GM23248 (cell line): Measurements from ENCODE around the gene ZDHHC14. TPM values are rescaled to one million over a fixed set of nuclear protein-coding genes. Genes with fewer than 3 reads are reported as not detected.

Source experiments
- DNase-seq: peaks from one replicate; pipeline ENCODE4 v3.0.0-alpha.2; 2015
- H2AFZ ChIP-seq: fragments of 200-600 bp; sonication (generic); 2 replicates; pipeline ENCODE4 v1.6.1; 2016; ENCODE audit warnings: antibody characterized with exemption
- H3F3A ChIP-seq: fragments of 200-600 bp; sonication (generic); 2 replicates; pipeline ENCODE4 v1.6.1; 2016; ENCODE audit warnings: mild to moderate bottlenecking, antibody characterized with exemption, mixed run types; ENCODE audit not compliant: insufficient read depth
- H3K27ac ChIP-seq: fragments of 200-600 bp; sonication (generic); 2 replicates; pipeline ENCODE4 v1.5.1; 2016; ENCODE audit warnings: mild to moderate bottlenecking
- H3K27me3 ChIP-seq: fragments of 200-600 bp; sonication (generic); replicated peaks from 2 replicates; pipeline ENCODE4 v1.6.1; 2016; ENCODE audit warnings: mild to moderate bottlenecking; ENCODE audit not compliant: insufficient read depth
- H3K36me3 ChIP-seq: fragments of 200-600 bp; sonication (generic); 2 replicates; pipeline ENCODE4 v1.6.1; 2016; ENCODE audit warnings: low read depth, mild to moderate bottlenecking
- H3K4me1 ChIP-seq: fragments of 200-600 bp; sonication (generic); 2 replicates; pipeline ENCODE4 v1.6.1; 2016; ENCODE audit warnings: mild to moderate bottlenecking; ENCODE audit not compliant: insufficient read depth
- H3K4me2 ChIP-seq: fragments of 200-600 bp; sonication (generic); one replicate; pipeline ENCODE4 v1.6.1; 2016; ENCODE audit warnings: mild to moderate bottlenecking; ENCODE audit not compliant: unreplicated experiment
- H3K4me3 ChIP-seq: fragments of 200-600 bp; sonication (generic); 2 replicates; pipeline ENCODE4 v1.5.1; 2016; ENCODE audit warnings: mild to moderate bottlenecking
- H3K79me2 ChIP-seq: fragments of 200-600 bp; sonication (generic); 2 replicates; pipeline ENCODE4 v1.6.1; 2016; ENCODE audit warnings: mild to moderate bottlenecking; ENCODE audit not compliant: insufficient read depth
- H3K9ac ChIP-seq: fragments of 200-600 bp; sonication (generic); 2 replicates; pipeline ENCODE4 v1.6.1; 2016; ENCODE audit warnings: mild to moderate bottlenecking
- H3K9me2 ChIP-seq: fragments of 200-600 bp; sonication (generic); 2 replicates; pipeline ENCODE4 v1.6.1; 2016; ENCODE audit warnings: mixed run types, mild to moderate bottlenecking, moderate library complexity; ENCODE audit not compliant: insufficient read depth
- H3K9me3 ChIP-seq: fragments of 200-600 bp; sonication (generic); one replicate; pipeline ENCODE4 v1.6.1; 2017; ENCODE audit warnings: low read depth
- H4K20me1 ChIP-seq: fragments of 200-600 bp; sonication (generic); 2 replicates; pipeline ENCODE4 v1.6.0; 2016; ENCODE audit not compliant: insufficient read depth
- EZH2 ChIP-seq: fragments of 200-600 bp; sonication (generic); IDR thresholded peaks from 2 replicates; pipeline ENCODE4 v1.6.1; 2018; ENCODE audit warnings: antibody characterized with exemption, mild to moderate bottlenecking; ENCODE audit not compliant: insufficient read depth, poor library complexity, severe bottlenecking
- EZH2phosphoT487 ChIP-seq: fragments of 200-600 bp; sonication (generic); IDR thresholded peaks from 2 replicates; pipeline ENCODE4 v1.6.1; 2018; ENCODE audit warnings: antibody characterized with exemption, moderate library complexity, mild to moderate bottlenecking, low read depth; ENCODE audit not compliant: insufficient read depth
- WGBS, 2 experiments: methylation state at CpG; one replicate each; pipeline ENCODE4 v1.1.6; 2015 to 2017; ENCODE audit warnings: low lambda C conversion rate in 2 of 2, low coverage in 1 of 2; ENCODE audit errors: missing lambda C conversion rate in 2 of 2; 5-methylcytosine and 5-hydroxymethylcytosine counted together
- in situ Hi-C: fragments of 300-500 bp; cut with MboI; formaldehyde crosslinking; loops from 2 replicates; pipeline ENCODE4 v1.15.0; 2020
- polyA plus RNA-seq: library from polyadenylated mRNA; unstranded; fragments of >200 nt; fragmentation: Nextera tagmentation; extraction: Ambion mirVana; gene quantifications from 2 replicates; pipeline ENCODE4 v1.2.1, GENCODE V29; 2016
- total RNA-seq: library from RNA; depleted of rRNA; stranded (reverse); fragments of >200 nt; shearing (Covaris generic); gene quantifications from 2 replicates; pipeline ENCODE4 v1.2.3, GENCODE V29; 2014

Gene ZDHHC14
- total and polyA plus RNA-seq, 2 experiments from 2014 or later: 1.4 to 4.5 TPM

GRCh38 chr6:157656437-157656997 is 275.5 kb downstream of the ZDHHC14 start:
- no peak overlapping the region for H3K27ac ChIP-seq
- H3F3A ChIP-seq: no peaks in the 10 kb centered on the region
- H3K4me1 ChIP-seq: no peaks in the 10 kb centered on the region
- no peak overlapping the region for H3K9ac ChIP-seq
- H3K9me3 ChIP-seq: no peaks in the 10 kb centered on the region
- DNase-seq: peak; percentile 40
- in situ Hi-C loops: no loop called here
- no peaks in the 10 kb centered on the region for H3K9me2 ChIP-seq
- no peaks in the 10 kb centered on the region for H3K36me3 ChIP-seq
- H3K4me2 ChIP-seq: no peak overlapping the region
- H4K20me1 ChIP-seq: no peaks in the 10 kb centered on the region
- 88 to 91% methylated on average over 7 of the region's 7 CpGs for WGBS, 2 experiments
- no peak overlapping the region for H3K4me3 ChIP-seq
- TF ChIP-seq EZH2 (no peak), EZH2phosphoT487 (no peak)
- no peaks in the 10 kb centered on the region for H3K79me2 ChIP-seq
- H3K27me3 ChIP-seq: no peaks in the 10 kb centered on the region
- H2AFZ ChIP-seq: no peak overlapping the region

DNA sequence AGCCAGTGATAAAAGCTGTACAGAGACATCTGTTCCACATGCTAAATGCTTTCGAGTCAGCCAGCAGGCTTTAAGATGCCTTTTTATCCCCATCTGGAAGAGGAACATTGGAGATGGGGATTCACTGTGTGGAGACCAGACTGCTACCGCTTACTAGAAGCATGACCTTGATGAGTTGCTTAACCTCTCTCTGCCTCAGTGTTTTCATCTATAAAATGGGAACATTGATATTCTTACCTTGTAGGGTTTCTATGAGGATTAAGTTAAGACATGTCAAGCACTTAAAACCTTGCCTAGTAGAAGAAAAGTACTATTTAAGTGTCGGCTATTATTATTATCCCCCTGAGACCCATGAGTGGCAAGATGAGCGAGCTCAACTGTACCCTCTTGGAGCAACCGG is 276.8 kb downstream of the ZDHHC14 start:
- no peak for DNase-seq
- Histone ChIP-seq H3K4me2 (no peak overlapping the region), H3K27ac (no peak overlapping the region), H3K9me2 (no peaks in the 10 kb centered on the region), H3K4me3 (no peak overlapping the region), H4K20me1 (no peaks in the 10 kb centered on the region), H3K36me3 (no peaks in the 10 kb centered on the region), H3K79me2 (no peaks in the 10 kb centered on the region), H3F3A (no peaks in the 10 kb centered on the region), H3K4me1 (no peaks in the 10 kb centered on the region), H3K9me3 (no peaks in the 10 kb centered on the region), H2AFZ (no peak overlapping the region), H3K27me3 (no peaks in the 10 kb centered on the region), H3K9ac (no peak overlapping the region)
- TF ChIP-seq EZH2: no peak
- TF ChIP-seq EZH2phosphoT487: no peak
- in situ Hi-C loops: no loop called here
- 98 to 99% methylated on average over 5 of the region's 5 CpGs for WGBS, 2 experiments

DNA sequence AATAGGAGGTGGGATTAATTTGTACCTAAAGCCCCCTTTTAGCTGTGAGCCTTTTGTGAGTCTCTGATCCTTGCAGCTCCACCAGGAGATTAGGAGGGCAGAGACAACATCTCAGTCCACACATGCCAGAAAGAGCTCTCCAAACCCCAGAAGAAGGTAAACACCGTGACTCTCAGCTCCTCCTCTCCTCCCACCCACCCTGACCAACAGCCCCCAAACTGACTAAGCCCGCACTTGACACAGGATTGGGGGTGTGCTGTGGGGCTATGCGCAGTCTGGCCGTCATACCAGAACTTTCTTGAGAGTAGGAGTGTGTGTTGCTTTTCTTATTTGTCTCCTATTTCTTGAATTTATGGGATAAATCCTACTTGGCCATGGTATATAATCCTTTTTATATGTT is 277.3 kb downstream of the ZDHHC14 start:
- Histone ChIP-seq H3K9ac (no peak overlapping the region), H3K36me3 (no peaks in the 10 kb centered on the region), H3K4me2 (no peak overlapping the region), H3F3A (no peaks in the 10 kb centered on the region), H2AFZ (no peak overlapping the region), H3K79me2 (no peaks in the 10 kb centered on the region), H3K4me3 (no peak overlapping the region), H3K9me3 (no peaks in the 10 kb centered on the region), H3K27me3 (no peaks in the 10 kb centered on the region), H3K27ac (no peak overlapping the region), H4K20me1 (no peaks in the 10 kb centered on the region), H3K9me2 (no peaks in the 10 kb centered on the region), H3K4me1 (no peaks in the 10 kb centered on the region)
- TF ChIP-seq EZH2phosphoT487 (no peak), EZH2 (no peak)
- DNase-seq: no peak
- in situ Hi-C loops: no loop called here
- WGBS, 2 experiments: 95% methylated on average over 3 to 4 of the region's 4 CpGs

GRCh38 chr6:157659536-157660271 is 278.7 kb downstream of the ZDHHC14 start:
- no peak overlapping the region for H3K4me2 ChIP-seq
- no peaks in the 10 kb centered on the region for H3K4me1 ChIP-seq
- no peak overlapping the region for H3K4me3 ChIP-seq
- H3K27me3 ChIP-seq: no peaks in the 10 kb centered on the region
- H3K79me2 ChIP-seq: no peaks in the 10 kb centered on the region
- no peaks in the 10 kb centered on the region for H4K20me1 ChIP-seq
- no peaks in the 10 kb centered on the region for H3F3A ChIP-seq
- DNase-seq: no peak
- no peaks in the 10 kb centered on the region for H3K36me3 ChIP-seq
- no peak overlapping the region for H3K9ac ChIP-seq
- H2AFZ ChIP-seq: no peak overlapping the region
- H3K9me2 ChIP-seq: no peaks in the 10 kb centered on the region
- in situ Hi-C loops: no loop called here
- no peak overlapping the region for H3K27ac ChIP-seq
- no peaks in the 10 kb centered on the region for H3K9me3 ChIP-seq
- no peak for TF ChIP-seq EZH2phosphoT487
- no peak for TF ChIP-seq EZH2
- 65 to 71% methylated on average over 19 of the region's 19 CpGs for WGBS, 2 experiments
